OCI-LY3 (cell line): ENCODE results near the gene SLC39A1.
"Not testable (repeated sequence)": the region's sequence is repeated elsewhere in the genome, so short reads cannot be mapped to it uniquely, and the experiment has no call there.

Source experiments
- H2AFZ ChIP-seq: fragments of 200-600, 300-600 bp; shearing (Covaris generic); 2 replicates; pipeline ENCODE4 v1.6.0; 2014; ENCODE audit warnings: antibody characterized with exemption, low read depth, low read length
- H3K27ac ChIP-seq: fragments of 200-600, 300-600 bp; sonication (generic); 2 replicates; pipeline ENCODE4 v1.5.1; 2014; ENCODE audit warnings: mild to moderate bottlenecking, low read length, moderate library complexity, mixed read lengths
- H3K27me3 ChIP-seq: fragments of 200-600, 300-600 bp; sonication (generic); 2 replicates; pipeline ENCODE4 v1.6.1; 2014; ENCODE audit warnings: low read depth, low read length, mixed read lengths
- H3K36me3 ChIP-seq: fragments of 200-600, 300-600 bp; sonication (generic); replicated peaks from 2 replicates; pipeline ENCODE3; 2014; ENCODE audit warnings: low read depth, low read length, mixed read lengths
- H3K4me1 ChIP-seq: fragments of 300-600, 200-600 bp; sonication (generic); 2 replicates; pipeline ENCODE4 v1.6.1; 2014; ENCODE audit warnings: low read length, mixed read lengths
- H3K4me2 ChIP-seq: fragments of 200-600, 300-600 bp; sonication (generic); 2 replicates; pipeline ENCODE4 v1.6.1; 2014; ENCODE audit warnings: low read length, mixed read lengths
- H3K4me3 ChIP-seq: fragments of 300-600, 200-600 bp; sonication (generic); 2 replicates; pipeline ENCODE4 v1.5.1; 2014; ENCODE audit warnings: antibody characterized with exemption, mild to moderate bottlenecking, low read length, moderate library complexity
- H3K79me2 ChIP-seq: fragments of 300-600, 200-600 bp; shearing (Covaris generic); 2 replicates; pipeline ENCODE4 v1.6.1; 2014; ENCODE audit warnings: mild to moderate bottlenecking, low read length, mixed read lengths
- H3K9ac ChIP-seq: fragments of 300-600, 200-600 bp; shearing (Covaris generic); 2 replicates; pipeline ENCODE4 v1.6.0; 2014; ENCODE audit warnings: mild to moderate bottlenecking, low read length, moderate library complexity
- H3K9me3 ChIP-seq: fragments of 200-600, 300-600 bp; shearing (Covaris generic); 2 replicates; pipeline ENCODE4 v1.6.1; 2014; ENCODE audit warnings: low read length, mixed read lengths; ENCODE audit not compliant: insufficient read depth
- H4K20me1 ChIP-seq: fragments of 200-600, 300-600 bp; sonication (generic); 2 replicates; pipeline ENCODE4 v1.6.1; 2016; ENCODE audit warnings: low read length, mixed read lengths; ENCODE audit not compliant: insufficient read depth
- CTCF ChIP-seq: fragments of 200-600, 300-600 bp; sonication (generic); IDR thresholded peaks from 2 replicates; pipeline ENCODE4 v1.5.1; 2014; ENCODE audit warnings: antibody characterized with exemption, low read length, low read depth
- EZH2phosphoT487 ChIP-seq: fragments of 200-600 bp; shearing (Covaris generic); IDR thresholded peaks from 2 replicates; pipeline ENCODE4 v1.6.1; 2018; ENCODE audit warnings: antibody characterized with exemption, mixed run types, low read depth

Gene SLC39A1

GRCh38 chr1:154000420-154000819 is 37.1 kb upstream of the SLC39A1 start:
- Histone ChIP-seq H3K9me3 (no peaks in the 10 kb centered on the region), H3K27me3 (no peaks in the 10 kb centered on the region), H3K36me3 (peaks cover 7% of the 10 kb centered on the region), H2AFZ (no peak overlapping the region), H4K20me1 (no peaks in the 10 kb centered on the region), H3K9ac (no peak overlapping the region), H3K4me1 (no peaks in the 10 kb centered on the region), H3K4me3 (no peak overlapping the region), H3K27ac (no peak overlapping the region), H3K79me2 (no peaks in the 10 kb centered on the region), H3K4me2 (no peak overlapping the region)
- TF ChIP-seq EZH2phosphoT487 = no peak
- TF ChIP-seq CTCF = no peak

- not testable (repeated sequence) for H3K27ac ChIP-seq, H3K9ac ChIP-seq, H3K9me3 ChIP-seq, H3K4me2 ChIP-seq, H3K4me1 ChIP-seq, H3K4me3 ChIP-seq, H3K79me2 ChIP-seq, H2AFZ ChIP-seq, H3K27me3 ChIP-seq, H4K20me1 ChIP-seq
- peaks cover 40% of the 10 kb centered on the region for H3K36me3 ChIP-seq
These were observed 33.5 kb upstream of the SLC39A1 start for GRCh38 chr1:153996882-153997281.

- H3K4me3 ChIP-seq = no peak overlapping the region
- peaks cover 50% of the 10 kb centered on the region for H3K36me3 ChIP-seq
- H3K9me3 ChIP-seq = no peaks in the 10 kb centered on the region
- peaks cover 13% of the 10 kb centered on the region for H3K4me1 ChIP-seq
- no peak for TF ChIP-seq EZH2phosphoT487
- TF ChIP-seq CTCF = no peak
- H3K27me3 ChIP-seq = no peaks in the 10 kb centered on the region
- H4K20me1 ChIP-seq = 0 out of 2 replicates have a peak, but pooled peaks cover 8% of the 10 kb centered on the region
- no peak overlapping the region for H3K4me2 ChIP-seq
- no peak overlapping the region for H3K9ac ChIP-seq
- H2AFZ ChIP-seq = no peak overlapping the region
- H3K79me2 ChIP-seq = peaks cover 21% of the 10 kb centered on the region
- no peak overlapping the region for H3K27ac ChIP-seq
These were observed 32.3 kb upstream of the SLC39A1 start for GRCh38 chr1:153995640-153996039.

GRCh38 chr1:153995202-153995601 is 31.9 kb upstream of the SLC39A1 start:
- Histone ChIP-seq H2AFZ (no peak overlapping the region), H3K9ac (no peak overlapping the region), H3K4me3 (no peak overlapping the region), H3K27me3 (no peaks in the 10 kb centered on the region), H3K27ac (no peak overlapping the region), H3K79me2 (peaks cover 22% of the 10 kb centered on the region), H3K4me1 (peaks cover 13% of the 10 kb centered on the region), H3K4me2 (no peak overlapping the region), H3K36me3 (peaks cover 50% of the 10 kb centered on the region), H3K9me3 (no peaks in the 10 kb centered on the region), H4K20me1 (0 out of 2 replicates have a peak, but pooled peaks cover 8% of the 10 kb centered on the region)
- TF ChIP-seq EZH2phosphoT487 (no peak), CTCF (no peak)

- H3K9ac ChIP-seq = peak overlapping the region; percentile 86
- H3K4me3 ChIP-seq = peak overlapping the region; percentile 80
- 0 out of 2 replicates have a peak, but pooled peaks cover 8% of the 10 kb centered on the region for H4K20me1 ChIP-seq
- H3K4me1 ChIP-seq = peaks cover 19% of the 10 kb centered on the region
- H2AFZ ChIP-seq = no peak overlapping the region
- H3K4me2 ChIP-seq = peak overlapping the region; percentile 91
- H3K36me3 ChIP-seq = peaks cover 50% of the 10 kb centered on the region
- H3K79me2 ChIP-seq = peaks cover 22% of the 10 kb centered on the region
- no peaks in the 10 kb centered on the region for H3K27me3 ChIP-seq
- H3K9me3 ChIP-seq = no peaks in the 10 kb centered on the region
- no peak for TF ChIP-seq CTCF
- no peak for TF ChIP-seq EZH2phosphoT487
- H3K27ac ChIP-seq = peak overlapping the region; percentile 64; the same call in 1 of the 2 replicates
These were observed 28.5 kb upstream of the SLC39A1 start for GRCh38 chr1:153991806-153992205.
